Vagina (tissue), 2 donors: ENCODE measurements around the gene ABR.

Source experiments
- CTCF ChIP-seq, 3 experiments: fragments of 450-650 bp in 2 of 3; fragments of 200-600 bp in 1 of 3; sonication (generic) in 1 of 3; IDR thresholded peaks; one replicate each; pipeline ENCODE4 v1.5.1; 2017 to 2019; ENCODE audit warnings: antibody characterized with exemption in 3 of 3, mild to moderate bottlenecking in 2 of 3, moderate library complexity in 2 of 3
- POLR2A ChIP-seq, 2 donors: fragments of 450-650 bp; IDR thresholded peaks; one replicate each; pipeline ENCODE4 v1.6.1; 2017; ENCODE audit warnings: antibody characterized with exemption in 2 of 2, mild to moderate bottlenecking in 2 of 2, moderate library complexity in 2 of 2
- POLR2AphosphoS5 ChIP-seq, 2 donors: sonication (generic); formaldehyde crosslinking; IDR thresholded peaks; one replicate each; pipeline ENCODE4 v1.9.0; 2017; ENCODE audit warnings: antibody characterized with exemption in 2 of 2, mild to moderate bottlenecking in 2 of 2, low read depth in 1 of 2; ENCODE audit not compliant: insufficient read depth in 1 of 2

GRCh38 chr17:1160591-1161390, 19.0 kb downstream of the ABR start:
- TF ChIP-seq CTCF (IDR thresholded peaks at IDR 0.05) (no peak), POLR2A (IDR thresholded peaks at IDR 0.05) (no peak), POLR2AphosphoS5 (IDR thresholded peaks at IDR 0.05; ENCODE audit: insufficient read depth in 1 of 2, low read depth in 1 of 2) (no peak)
